Right renal cortex interstitium (tissue), 3 donors: ENCODE results near the gene KLHL15. TPM values are rescaled to one million over a fixed set of nuclear protein-coding genes. Genes with fewer than 3 reads are reported as not detected.

ENCODE experiments used
- DNase-seq, 3 donors: peaks; one replicate each; pipeline ENCODE4 v3.0.0-alpha.2; 2013; ENCODE audit warnings: low read depth in 3 of 3, low spot score in 2 of 3
- polyA plus RNA-seq, 3 donors: library from polyadenylated mRNA; unstranded; fragments of 120-200 nt; gene quantifications; one replicate each; pipeline ENCODE4 v1.2.1, GENCODE V29; 2013; ENCODE audit not compliant: insufficient read length in 3 of 3

KLHL15 gene
- polyA plus RNA-seq, 3 donors, result 15.1 to 17.4 (median 15.8) TPM

GRCh38 chrX:23953908-23954269, 73.1 kb downstream of the KLHL15 start:
- DNase-seq, result no peak

GRCh38 chrX:23952984-23953907, 73.7 kb downstream of the KLHL15 start:
- no peak for DNase-seq

- DNase-seq, result no peak
Measured at GRCh38 chrX:23952391-23952790, 74.6 kb downstream of the KLHL15 start.

GRCh38 chrX:23945206-23945605, 81.8 kb downstream of the KLHL15 start:
- DNase-seq, result no peak

- no peak for DNase-seq
Measured at GRCh38 chrX:23944234-23944633, 82.8 kb downstream of the KLHL15 start.

GRCh38 chrX:23939203-23939602, 87.8 kb downstream of the KLHL15 start:
- DNase-seq, result no peak

GRCh38 chrX:23938690-23939089, 88.3 kb downstream of the KLHL15 start:
- DNase-seq, result no peak

GRCh38 chrX:23937100-23937499, 89.9 kb downstream of the KLHL15 start:
- no peak for DNase-seq

- no peak for DNase-seq
Measured at GRCh38 chrX:23936180-23936579, 90.8 kb downstream of the KLHL15 start.

GRCh38 chrX:23935106-23935505, 91.9 kb downstream of the KLHL15 start:
- DNase-seq, result no peak

Other genes with a start within 250 kb of the KLHL15 start
- gene SAT1, start 244.0 kb downstream of the KLHL15 start, polyA plus RNA-seq, result 100 to 1,000 TPM; 307 to 317 (median 315) TPM
- gene APOO, start 119.2 kb downstream of the KLHL15 start, polyA plus RNA-seq, result 10 to 100 TPM; 38.6 to 44.8 (median 43.8) TPM
- under 1 TPM; 0.22 to 0.42 (median 0.36) TPM for gene CXorf58, start 119.2 kb downstream of the KLHL15 start, polyA plus RNA-seq
- gene EIF2S3, start 27.8 kb upstream of the KLHL15 start, polyA plus RNA-seq, result 100 to 1,000 TPM; 170 to 188 (median 177) TPM
- 10 to 100 TPM; 29.2 to 32.6 (median 29.2) TPM for gene ZFX, start 122.5 kb upstream of the KLHL15 start, polyA plus RNA-seq